Activated CD4-positive, alpha-beta T cell treated with anti-CD3 and anti-CD28 coated beads, Interleukin-2, amount 10 ng/mL, durations not matched to agents 24 days and 14 days (primary cell): ENCODE results near the gene OR4D10. TPM values are rescaled to one million over a fixed set of nuclear protein-coding genes. Genes with fewer than 3 reads are reported as not detected.
"Not testable (repeated sequence)": the region's sequence is repeated elsewhere in the genome, so short reads cannot be mapped to it uniquely, and the experiment has no call there.

ENCODE experiments used
- DNase-seq: peaks from one replicate; pipeline ENCODE4 v3.0.0; 2022
- H3K27ac Mint-ChIP-seq: one replicate; pipeline ENCODE4 v1.8.0; 2022; ENCODE audit warnings: mild to moderate bottlenecking, mixed read lengths
- H3K27me3 Mint-ChIP-seq: one replicate; pipeline ENCODE4 v1.8.0; 2022; ENCODE audit warnings: mixed read lengths
- H3K36me3 Mint-ChIP-seq: one replicate; pipeline ENCODE4 v1.8.0; 2022; ENCODE audit warnings: low read depth, mild to moderate bottlenecking, mixed read lengths
- H3K4me1 Mint-ChIP-seq: one replicate; pipeline ENCODE4 v1.8.0; 2021; ENCODE audit warnings: mixed read lengths
- H3K4me3 Mint-ChIP-seq: one replicate; pipeline ENCODE4 v1.8.0; 2022; ENCODE audit warnings: mild to moderate bottlenecking, moderate library complexity, mixed read lengths
- H3K9me3 Mint-ChIP-seq: one replicate; pipeline ENCODE4 v1.8.0; 2021; ENCODE audit warnings: mixed read lengths
- intact Hi-C: fragments of 100-400 bp; cut with micrococcal nuclease; formaldehyde crosslinking; loops from one replicate; pipeline ENCODE4 v1.15.1; 2023
- total RNA-seq: library from RNA; stranded (reverse); gene quantifications from 2 replicates; pipeline ENCODE4 v1.2.3, GENCODE V29; 2022

OR4D10 gene
- total RNA-seq, 1 donor from 2014 or later: not detected

- H3K9me3 Mint-ChIP-seq: no peaks in the 10 kb centered on the region
- no peak overlapping the region for H3K4me3 Mint-ChIP-seq
- no peak overlapping the region for H3K27ac Mint-ChIP-seq
- peaks cover 8% of the 10 kb centered on the region for H3K27me3 Mint-ChIP-seq
- DNase-seq: no peak
- H3K4me1 Mint-ChIP-seq: no peaks in the 10 kb centered on the region
- H3K36me3 Mint-ChIP-seq: no peaks in the 10 kb centered on the region
- intact Hi-C loops: no loop called here
These were observed 6.8 kb downstream of the OR4D10 start for GRCh38 chr11:59479906-59480305.

GRCh38 chr11:59480359-59480758 is 7.2 kb downstream of the OR4D10 start:
- H3K27ac Mint-ChIP-seq: no peak overlapping the region
- no peaks in the 10 kb centered on the region for H3K4me1 Mint-ChIP-seq
- intact Hi-C loops: no loop called here
- peaks cover 11% of the 10 kb centered on the region for H3K27me3 Mint-ChIP-seq
- DNase-seq: no peak
- no peaks in the 10 kb centered on the region for H3K36me3 Mint-ChIP-seq
- H3K9me3 Mint-ChIP-seq: no peaks in the 10 kb centered on the region
- no peak overlapping the region for H3K4me3 Mint-ChIP-seq

GRCh38 chr11:59501931-59502330 is 28.8 kb downstream of the OR4D10 start:
- H3K27me3 Mint-ChIP-seq: peaks cover 12% of the 10 kb centered on the region
- H3K4me1 Mint-ChIP-seq: peaks cover 5% of the 10 kb centered on the region
- H3K4me3 Mint-ChIP-seq: no peak overlapping the region
- no peak overlapping the region for H3K27ac Mint-ChIP-seq
- intact Hi-C loops: no loop called here
- DNase-seq: no peak
- H3K9me3 Mint-ChIP-seq: peaks cover 6% of the 10 kb centered on the region
- no peaks in the 10 kb centered on the region for H3K36me3 Mint-ChIP-seq

GRCh38 chr11:59503276-59503675 is 30.2 kb downstream of the OR4D10 start, which contains the start of gene OR4D11:
Gene OR4D11, plus strand, starts transcription at chr11:59503576. Its CDS starts 0 bp downstream, at chr11:59503576.
- Mint-ChIP-seq H3K27me3 (peaks cover 6% of the 10 kb centered on the region), H3K9me3 (peaks cover 4% of the 10 kb centered on the region), H3K4me3 (no peak within 1 kb of the TSS), H3K4me1 (peaks cover 5% of the 10 kb centered on the region), H3K27ac (no peak within 1 kb of the TSS), H3K36me3 (no peaks in the 10 kb centered on the region)
- intact Hi-C loops: no loop called here
- no peak for DNase-seq

- Mint-ChIP-seq H3K27ac (peak within 1 kb of the TSS; percentile 10), H3K4me3 (peak within 1 kb of the TSS; percentile 56), H3K4me1 (peaks cover 25% of the 10 kb centered on the region)
These were observed 38.0 kb downstream of the OR4D10 start, which contains the start of gene OR4D9 for GRCh38 chr11:59510941-59511589. Gene OR4D9, plus strand, starts transcription at chr11:59511539. Its CDS starts 3,374 bp downstream, at chr11:59514913.

GRCh38 chr11:59511675-59512074 is 38.6 kb downstream of the OR4D10 start:
- H3K4me3 Mint-ChIP-seq: no peak overlapping the region
- peaks cover 25% of the 10 kb centered on the region for H3K4me1 Mint-ChIP-seq
- H3K27ac Mint-ChIP-seq: no peak overlapping the region
- intact Hi-C loops: no loop called here
- no peak for DNase-seq
- peaks cover 6% of the 10 kb centered on the region for H3K9me3 Mint-ChIP-seq
- H3K27me3 Mint-ChIP-seq: peaks cover 5% of the 10 kb centered on the region
- H3K36me3 Mint-ChIP-seq: no peaks in the 10 kb centered on the region

More at GRCh38 chr11:59510941-59511589, 38.0 kb downstream of the OR4D10 start, which contains the start of gene OR4D9:
- DNase-seq: peak; percentile 71
- no peaks in the 10 kb centered on the region for H3K36me3 Mint-ChIP-seq
- intact Hi-C loops: no loop called here
- H3K9me3 Mint-ChIP-seq: peaks cover 6% of the 10 kb centered on the region
- H3K27me3 Mint-ChIP-seq: peaks cover 5% of the 10 kb centered on the region

- H3K9me3 Mint-ChIP-seq, intact Hi-C loops, H3K36me3 Mint-ChIP-seq, H3K4me1 Mint-ChIP-seq, H3K27ac Mint-ChIP-seq, DNase-seq, H3K4me3 Mint-ChIP-seq: not testable (repeated sequence)
- H3K27me3 Mint-ChIP-seq: peaks cover 34% of the 10 kb centered on the region
These were observed 47.0 kb downstream of the OR4D10 start for GRCh38 chr11:59520139-59520538.

- H3K4me1 Mint-ChIP-seq: no peaks in the 10 kb centered on the region
These were observed 47.6 kb downstream of the OR4D10 start for GRCh38 chr11:59520741-59521140.

GRCh38 chr11:59523541-59523940 is 50.4 kb downstream of the OR4D10 start:
- H3K9me3 Mint-ChIP-seq: no peaks in the 10 kb centered on the region

More at GRCh38 chr11:59520741-59521140, 47.6 kb downstream of the OR4D10 start:
- H3K27me3 Mint-ChIP-seq: peaks cover 32% of the 10 kb centered on the region
- intact Hi-C loops: no loop called here
- no peak for DNase-seq
- no peak overlapping the region for H3K27ac Mint-ChIP-seq
- H3K36me3 Mint-ChIP-seq: no peaks in the 10 kb centered on the region
- H3K4me3 Mint-ChIP-seq: no peak overlapping the region
- no peaks in the 10 kb centered on the region for H3K9me3 Mint-ChIP-seq

GRCh38 chr11:59528711-59529110 is 55.6 kb downstream of the OR4D10 start:
- Mint-ChIP-seq H3K4me1 (peaks cover 6% of the 10 kb centered on the region), H3K27ac (no peak overlapping the region), H3K4me3 (no peak overlapping the region), H3K36me3 (no peaks in the 10 kb centered on the region), H3K27me3 (peaks cover 12% of the 10 kb centered on the region), H3K9me3 (no peaks in the 10 kb centered on the region)
- intact Hi-C loops: no loop called here
- no peak for DNase-seq

More at GRCh38 chr11:59523541-59523940, 50.4 kb downstream of the OR4D10 start:
- no peak for DNase-seq
- Mint-ChIP-seq H3K27me3 (peaks cover 31% of the 10 kb centered on the region), H3K4me1 (no peaks in the 10 kb centered on the region), H3K27ac (no peak overlapping the region), H3K36me3 (no peaks in the 10 kb centered on the region), H3K4me3 (no peak overlapping the region)
- intact Hi-C loops: no loop called here

Other genes starting within 250 kb of the OR4D10 start
- gene OR5AN1, start 114.4 kb upstream of the OR4D10 start, total RNA-seq: not detected in 2 replicates
- not detected in 2 replicates for gene OR5A2, start 46.9 kb upstream of the OR4D10 start, total RNA-seq
- not detected in 2 replicates for gene OR5A1, start 36.8 kb upstream of the OR4D10 start, total RNA-seq
- not detected in 2 replicates for gene OR4D6, start 16.4 kb upstream of the OR4D10 start, total RNA-seq
- gene OR4D11, start 30.3 kb downstream of the OR4D10 start, total RNA-seq: not detected in 2 replicates
- gene OR4D9, start 38.2 kb downstream of the OR4D10 start, total RNA-seq: not detected in 2 replicates
- gene OSBP, start 142.5 kb downstream of the OR4D10 start, total RNA-seq: 39.7 and 40.1 TPM in 2 replicates
- gene PATL1, start 195.7 kb downstream of the OR4D10 start, total RNA-seq: 72.4 and 76.1 TPM in 2 replicates
- not detected in 2 replicates for gene OR10V1, start 240.5 kb downstream of the OR4D10 start, total RNA-seq